ENCODE results near the gene PSMG3.
A peak's percentile ranks its signal among the peaks of the same experiment; 100 is the strongest.

Gene PSMG3, protein sequence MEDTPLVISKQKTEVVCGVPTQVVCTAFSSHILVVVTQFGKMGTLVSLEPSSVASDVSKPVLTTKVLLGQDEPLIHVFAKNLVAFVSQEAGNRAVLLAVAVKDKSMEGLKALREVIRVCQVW

DNA sequence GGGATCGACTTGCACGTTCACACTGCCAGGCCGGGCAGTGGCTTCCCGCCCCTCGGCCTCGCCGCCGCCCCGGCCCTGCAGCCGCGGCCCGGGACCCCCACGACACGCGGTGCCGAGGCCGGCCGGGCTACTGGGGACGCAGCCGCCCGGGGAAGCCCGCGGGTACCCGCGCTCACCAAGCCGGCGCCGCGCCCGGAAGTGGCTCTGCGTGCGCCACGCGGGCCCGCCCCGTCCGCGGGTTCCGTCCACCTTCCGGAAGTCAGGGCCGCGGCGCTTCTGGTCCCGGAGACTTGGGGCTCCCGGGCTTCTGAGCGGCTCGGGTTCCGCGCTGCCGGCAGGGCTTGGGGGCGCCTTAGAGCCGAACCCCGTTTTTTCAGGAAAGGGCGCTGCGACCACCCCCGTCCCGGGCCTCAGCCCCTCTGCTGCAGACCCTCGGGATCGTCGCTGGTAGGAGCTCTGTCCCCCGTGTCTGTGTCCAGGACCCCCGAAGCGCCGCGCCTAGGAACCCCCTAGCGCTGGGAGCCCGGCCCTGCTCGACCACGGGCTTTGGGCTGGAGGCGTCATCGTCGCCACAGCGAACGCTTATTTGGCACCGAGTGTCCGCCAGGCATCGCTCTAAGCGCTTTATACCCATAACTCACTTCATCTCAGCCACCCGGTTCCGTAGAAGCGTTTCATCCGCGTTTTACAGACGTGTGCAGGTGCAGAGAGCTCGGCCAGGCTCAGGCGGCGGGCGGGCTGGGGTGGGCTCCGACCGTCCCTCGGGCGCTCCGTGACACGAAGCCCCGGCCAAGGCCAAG lies at the start of gene PSMG3:
TSS of gene PSMG3 (minus strand) at position 200 of the 800 bp plus-strand sequence. CDS start 693 bp downstream, outside the sequence.
- DNase-seq, result peak; percentile 88

- no peak for DNase-seq
Measured at GRCh38 chr7:1618475-1618874, 48.6 kb upstream of the PSMG3 start.

- no peak for DNase-seq
Measured at GRCh38 chr7:1617957-1618356, 48.1 kb upstream of the PSMG3 start.

GRCh38 chr7:1616741-1617140 lies 46.9 kb upstream of the PSMG3 start:
- DNase-seq, result no peak

DNA sequence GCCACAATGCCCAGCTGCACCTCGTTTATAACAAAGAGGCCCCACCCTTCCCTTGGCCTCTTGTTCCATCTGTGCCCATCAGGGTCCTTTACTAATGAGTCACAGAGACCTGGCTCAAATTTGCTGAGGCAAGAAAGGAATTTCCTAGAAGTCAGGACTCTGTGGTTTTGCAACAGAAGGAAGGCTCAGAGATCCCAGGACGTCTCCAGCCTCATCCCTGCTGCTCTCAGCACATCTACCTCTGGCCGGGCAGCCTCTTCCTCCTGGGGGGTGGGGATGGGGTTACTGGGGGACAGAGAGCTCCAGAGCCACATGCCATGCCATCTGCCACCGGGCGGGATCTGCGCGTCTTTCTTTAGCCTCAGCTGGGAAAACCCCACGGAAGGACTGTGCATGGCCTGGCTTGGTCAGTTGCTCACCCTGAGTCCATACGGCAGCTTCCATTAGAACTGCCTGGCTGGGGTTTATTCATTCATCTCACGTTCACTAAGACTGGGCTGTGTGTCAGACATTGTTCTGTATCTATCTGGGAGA lies 41.9 kb upstream of the PSMG3 start:
- no peak for DNase-seq

DNA sequence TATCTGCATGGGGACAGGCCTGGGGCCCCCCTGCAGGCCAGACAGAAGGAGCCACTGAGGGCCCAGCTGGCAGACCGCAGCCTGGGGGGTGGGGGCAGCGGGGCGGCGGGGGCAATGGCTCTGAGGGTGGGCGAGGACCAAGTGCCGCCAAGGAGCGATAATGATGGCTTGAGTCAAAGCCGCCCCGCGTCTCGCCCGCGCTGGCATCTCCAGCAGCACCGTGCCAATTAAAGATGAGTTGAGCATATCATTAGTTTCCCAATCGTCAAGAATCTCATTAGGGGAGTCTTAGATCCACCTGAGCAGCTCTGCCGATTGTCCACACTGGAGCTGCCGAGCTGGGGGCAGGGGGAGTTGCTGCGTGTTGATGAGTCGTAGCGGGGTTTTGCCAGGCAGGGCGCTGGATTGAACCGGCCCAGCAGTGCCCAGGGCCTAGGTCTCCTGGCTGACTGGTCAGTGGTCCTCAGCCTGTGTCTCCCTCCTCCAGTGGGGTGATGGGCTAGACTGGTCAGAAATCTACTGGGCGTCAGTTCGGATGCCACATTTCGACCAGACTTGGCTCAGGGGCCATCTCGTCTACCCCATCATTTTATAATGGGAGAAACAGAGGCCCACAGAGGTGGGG lies 41.0 kb upstream of the PSMG3 start:
- DNase-seq, result no peak

GRCh38 chr7:1610013-1610677 lies 40.3 kb upstream of the PSMG3 start:
- DNase-seq, result no peak

- DNase-seq, result no peak
Measured at GRCh38 chr7:1609023-1609422, 39.2 kb upstream of the PSMG3 start.

GRCh38 chr7:1608318-1608717 lies 38.5 kb upstream of the PSMG3 start:
- no peak for DNase-seq

DNA sequence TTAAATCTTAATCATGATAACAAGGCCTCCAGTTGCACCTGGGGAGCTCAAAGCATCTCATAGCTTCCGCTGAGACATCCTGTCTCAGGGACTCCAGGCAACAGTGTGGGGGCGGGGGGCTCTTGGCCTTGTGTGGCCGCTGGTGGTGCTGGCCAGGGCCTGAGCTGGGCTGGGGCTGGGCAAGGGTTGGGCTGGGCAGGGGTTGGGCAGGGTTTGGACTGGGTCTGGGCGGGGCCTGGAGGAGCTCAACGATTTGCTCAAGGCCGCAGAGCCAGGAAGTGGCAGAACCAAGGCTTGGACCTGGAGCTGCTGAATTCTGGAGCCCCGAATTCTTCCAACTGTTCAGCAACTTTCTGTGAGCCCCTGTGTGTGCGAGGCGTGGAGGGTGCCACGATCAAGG lies 37.9 kb upstream of the PSMG3 start:
- DNase-seq, result no peak

DNA sequence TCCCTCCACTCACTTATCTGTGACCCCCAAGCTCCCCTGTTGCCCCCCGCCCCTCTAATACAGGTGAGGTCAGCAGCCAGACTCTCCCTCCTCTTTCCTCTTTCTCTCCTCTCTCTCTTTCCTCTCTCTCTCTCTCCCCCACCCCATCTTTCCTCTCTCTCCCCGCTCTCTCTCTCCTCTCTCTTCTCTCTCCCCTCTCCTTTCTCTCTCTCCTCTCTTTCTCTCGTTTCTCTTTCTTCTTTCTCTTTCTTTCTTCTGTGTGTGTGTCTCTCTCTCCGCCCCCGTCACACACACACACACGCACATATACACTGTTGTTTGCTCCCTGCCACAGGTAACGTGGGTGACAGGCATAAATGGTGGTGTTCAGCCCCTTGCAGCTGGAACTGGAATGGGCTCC lies 37.2 kb upstream of the PSMG3 start:
- no peak for DNase-seq

DNA sequence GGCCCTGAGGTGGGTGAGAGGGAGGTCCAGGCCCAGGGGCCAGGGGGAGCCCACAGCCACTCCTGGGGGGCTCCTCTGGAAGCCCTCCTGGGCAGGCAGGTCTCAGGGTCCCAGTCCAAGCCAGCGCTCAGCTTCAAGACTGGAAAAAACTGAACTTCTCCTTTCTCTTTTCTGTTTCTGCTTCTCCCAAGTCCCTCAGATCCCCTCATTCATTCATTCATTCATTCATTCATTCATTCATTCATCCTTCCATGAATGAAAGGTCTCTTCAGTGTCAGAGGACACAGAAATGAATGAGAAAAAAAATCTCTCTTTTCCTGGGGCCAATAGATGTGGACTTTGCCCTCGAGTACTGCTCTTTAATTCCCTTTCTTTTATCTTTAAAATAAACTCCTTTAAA lies 34.6 kb upstream of the PSMG3 start:
- DNase-seq, result no peak

GRCh38 chr7:1603346-1604225 lies 33.8 kb upstream of the PSMG3 start:
- DNase-seq, result no peak

- DNase-seq, result no peak
Measured at GRCh38 chr7:1602386-1602785, 32.6 kb upstream of the PSMG3 start.

GRCh38 chr7:1601956-1602355 lies 32.1 kb upstream of the PSMG3 start:
- no peak for DNase-seq

DNA sequence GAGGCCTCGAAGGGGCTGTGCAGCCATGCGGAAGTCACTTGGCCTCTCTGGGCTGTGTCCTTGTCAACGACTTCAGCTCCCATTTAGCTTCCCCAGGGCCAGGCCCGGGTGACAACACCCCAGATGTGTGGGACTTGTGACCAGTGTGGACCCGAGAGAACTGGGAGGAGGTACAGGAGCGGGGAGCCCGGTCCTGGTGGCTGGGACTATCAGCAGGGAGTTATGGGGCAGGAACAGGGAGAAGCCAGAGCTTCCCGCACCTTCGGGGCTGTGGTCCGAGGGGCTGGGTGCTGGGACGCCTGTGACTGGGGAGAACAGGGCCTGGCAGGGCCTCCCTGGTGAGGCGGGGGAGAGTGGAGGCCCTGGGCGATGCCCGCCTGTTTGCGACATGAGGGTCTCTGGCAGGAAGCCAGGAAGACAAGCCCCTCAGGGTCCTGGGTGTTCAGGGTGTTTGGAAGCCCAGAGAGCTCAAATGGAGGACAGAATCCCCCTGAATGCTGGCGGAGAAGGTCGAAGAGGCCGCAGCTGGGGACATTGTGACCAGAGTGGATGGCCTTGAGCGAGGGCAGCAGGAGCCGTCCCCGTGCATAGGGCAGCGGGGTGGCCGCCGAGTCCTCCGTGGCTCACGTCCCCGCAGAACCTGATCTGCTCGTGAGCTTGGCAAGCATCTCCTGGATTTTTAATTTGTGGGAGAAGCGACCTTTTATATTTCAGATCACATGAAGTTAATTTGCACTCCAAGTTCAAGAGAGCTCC lies 30.0 kb upstream of the PSMG3 start:
- no peak for DNase-seq

- no peak for DNase-seq
Measured at GRCh38 chr7:1598961-1599639, 29.3 kb upstream of the PSMG3 start.

GRCh38 chr7:1598286-1598685 lies 28.5 kb upstream of the PSMG3 start:
- DNase-seq, result no peak

DNA sequence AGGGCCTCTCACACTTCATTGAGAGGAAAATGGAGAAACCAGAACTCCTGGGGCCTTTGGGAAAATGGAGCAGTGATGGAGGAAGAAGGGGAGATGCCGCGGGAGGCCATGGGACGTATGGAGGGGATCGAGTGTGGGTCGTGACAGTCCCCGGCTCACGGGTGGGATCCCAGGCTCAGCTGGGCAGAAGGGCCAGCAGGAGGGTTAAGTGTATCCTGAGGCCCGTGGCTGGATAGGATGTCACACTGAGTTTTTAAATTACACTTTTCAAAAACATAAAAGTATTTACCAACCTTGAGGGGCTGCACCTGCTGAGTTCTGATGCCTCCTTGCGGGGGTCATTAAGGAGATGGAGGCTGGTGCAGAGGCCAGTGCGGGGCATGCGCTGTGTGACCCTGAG lies 28.0 kb upstream of the PSMG3 start:
- DNase-seq, result no peak

GRCh38 chr7:1597066-1597760 lies 27.4 kb upstream of the PSMG3 start:
- DNase-seq, result no peak

Data from CD4-positive, alpha-beta T cell treated with Interleukin-21 for 1 hour (primary cell).